Spleen (tissue), 11 donors: ENCODE results near the gene FLT1. TPM values are rescaled to one million over a fixed set of nuclear protein-coding genes. Genes with fewer than 3 reads are reported as not detected.
A peak's percentile ranks its signal among the peaks of the same experiment; 100 is the strongest.

Source experiments
- DNase-seq: peaks from one replicate; pipeline ENCODE4 v3.0.0-alpha.2; 2020
- H3K27ac ChIP-seq, 8 donors: fragments of 200-600 bp; sonication (generic) in 7 of 8; 1 replicate in 4 of 8; 2 replicates in 4 of 8; pipeline versions ENCODE4 v1.5.0 to v1.8.0; 2016 to 2021; ENCODE audit warnings: inconsistent platforms in 4 of 8, mild to moderate bottlenecking in 4 of 8, moderate library complexity in 1 of 8
- H3K27me3 ChIP-seq, 7 donors: fragments of 200-600 bp; sonication (generic) in 6 of 7; replicated peaks in 1 of 7; 1 replicate in 4 of 7; 2 replicates in 3 of 7; pipeline versions ENCODE4 v1.5.0 to v1.8.0; 2016 to 2021; ENCODE audit warnings: inconsistent platforms in 3 of 7, mild to moderate bottlenecking in 1 of 7
- H3K36me3 ChIP-seq, 6 donors: fragments of 200-600 bp; sonication (generic) in 5 of 6; 1 replicate in 4 of 6; 2 replicates in 2 of 6; pipeline versions ENCODE4 v1.5.0 to v1.8.0; 2016 to 2021; ENCODE audit warnings: inconsistent platforms in 2 of 6
- H3K4me1 ChIP-seq, 6 donors: fragments of 200-600 bp; sonication (generic) in 5 of 6; 1 replicate in 3 of 6; 2 replicates in 3 of 6; pipeline versions ENCODE4 v1.5.0 to v1.8.0; 2016 to 2021; ENCODE audit warnings: inconsistent platforms in 3 of 6
- H3K4me3 ChIP-seq, 8 donors: fragments of 200-600 bp; sonication (generic) in 7 of 8; 1 replicate in 4 of 8; 2 replicates in 4 of 8; pipeline versions ENCODE4 v1.5.0 to v1.8.0; 2016 to 2021; ENCODE audit warnings: inconsistent platforms in 4 of 8, mild to moderate bottlenecking in 4 of 8, moderate library complexity in 2 of 8
- H3K9me3 ChIP-seq, 8 donors: fragments of 200-600 bp; sonication (generic) in 7 of 8; 1 replicate in 4 of 8; 2 replicates in 4 of 8; pipeline versions ENCODE4 v1.5.0 to v1.8.0; 2016 to 2021; ENCODE audit warnings: inconsistent platforms in 4 of 8
- CTCF ChIP-seq, 11 experiments: fragments of 200-600 bp in 7 of 11; fragments of 450-650 bp in 4 of 11; sonication (generic) in 4 of 11; IDR thresholded peaks in 8 of 11; conservative IDR thresholded peaks in 3 of 11; 1 replicate in 7 of 11; 2 replicates in 4 of 11; pipeline versions ENCODE4 v1.4.0 to v1.8.0; 2016 to 2021; ENCODE audit warnings: antibody characterized with exemption in 11 of 11, inconsistent platforms in 4 of 11, mild to moderate bottlenecking in 1 of 11
- POLR2A ChIP-seq, 3 donors: fragments of 450-650 bp; IDR thresholded peaks; one replicate each; pipeline ENCODE4 v1.5.1; 2017; ENCODE audit warnings: antibody characterized with exemption in 3 of 3, mild to moderate bottlenecking in 1 of 3
- POLR2AphosphoS5 ChIP-seq, 3 donors: sonication (generic); formaldehyde crosslinking; IDR thresholded peaks; one replicate each; pipeline ENCODE4 v1.5.1; 2017; ENCODE audit warnings: antibody characterized with exemption in 3 of 3
- WGBS, 5 donors: extraction: QIAGEN DNeasy Blood & Tissue Kit in 3 of 5; methylation state at CpG; one replicate each; pipeline versions ENCODE4 v1.1.5 to v1.1.7; 2013 to 2018; 5-methylcytosine and 5-hydroxymethylcytosine counted together
- intact Hi-C: fragments of 100-400 bp; cut with DNase I; formaldehyde crosslinking; loops from one replicate; pipeline ENCODE4 v1.15.0; 2023; ENCODE audit warnings: low total_unique reads
- polyA plus RNA-seq, 3 donors: library from polyadenylated mRNA; stranded (reverse); fragments of 200-250 nt; gene quantifications; one replicate each; pipeline ENCODE4 v1.2.1, GENCODE V29; 2013
- total RNA-seq, 7 donors: library from RNA; depleted of rRNA in 3 of 7; stranded (reverse); fragments of >200 nt in 3 of 7; fragmentation: NEBNext Ultra II Directional in 4 of 7; extraction: Animal tissue kit (Norgen Biotek cat#: 25700) in 4 of 7; gene quantifications; one replicate each; pipeline versions ENCODE4 v1.1.0 to v1.2.1, GENCODE V29; 2016 to 2021
- donor health status: healthy with polysubstance abuse.
- donor health status: DM: no; HTN: no; CAD: no; lungs with moderate emphysema.
- donor health status: DM: no; HTN: no; CAD: no.
- donor health status: Bipolar disorder and iron deficiency.
- donor health status: healthy.
- donor health status: DM: no; HTN: no; CAD: no.
- donor health status: DM: yes; HTN: yes; CAD: no.

Gene FLT1
- total and polyA plus RNA-seq, 10 donors: 1.2 to 70.6 (median 55.4) TPM

DNA sequence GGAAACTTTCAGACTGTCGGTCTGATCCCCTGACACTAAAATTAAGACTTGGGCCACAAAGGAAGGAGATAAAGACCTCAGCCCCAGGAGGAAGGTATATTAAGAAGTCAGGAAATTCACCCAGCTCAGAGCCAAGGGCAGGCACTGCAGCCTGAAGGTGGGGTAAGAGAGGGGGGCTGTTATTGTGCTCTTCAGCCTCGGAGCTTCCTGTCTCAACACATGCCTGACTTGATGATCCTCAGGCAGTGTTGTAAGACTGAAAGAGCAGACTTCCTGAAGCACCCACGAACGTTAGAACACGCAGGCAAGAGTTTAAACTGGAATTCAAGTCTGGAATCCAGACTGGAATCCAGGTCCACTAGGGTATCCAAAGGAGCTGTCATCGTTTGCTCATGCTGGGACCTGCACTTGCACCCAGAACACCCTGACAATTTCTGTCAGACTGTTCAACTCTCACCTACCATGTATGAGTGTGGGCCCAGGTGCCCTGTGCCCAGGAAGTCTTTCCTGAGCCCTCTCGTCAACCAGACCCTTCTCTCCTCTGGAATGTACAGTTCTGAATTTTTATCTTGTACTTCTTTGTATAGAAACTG is 10.7 kb upstream of the FLT1 start:
- intact Hi-C loops: no loop called here
- Histone ChIP-seq H3K9me3 (no peaks in the 10 kb centered on the region), H3K36me3 (no peaks in the 10 kb centered on the region), H3K4me1 (peaks cover 0 to 9% (median 0%) of the 10 kb centered on the region in 6 donors), H3K27me3 (peaks cover 0 to 8% (median 0%) of the 10 kb centered on the region in 7 donors), H3K27ac (no peak overlapping the region), H3K4me3 (no peak overlapping the region)
- TF ChIP-seq POLR2AphosphoS5 (IDR thresholded peaks at IDR 0.05): no peak
- 18 to 41% (median 27%) methylated on average over 7 of the region's 7 CpGs for WGBS, 5 donors
- peak; percentile 16 for DNase-seq

DNA sequence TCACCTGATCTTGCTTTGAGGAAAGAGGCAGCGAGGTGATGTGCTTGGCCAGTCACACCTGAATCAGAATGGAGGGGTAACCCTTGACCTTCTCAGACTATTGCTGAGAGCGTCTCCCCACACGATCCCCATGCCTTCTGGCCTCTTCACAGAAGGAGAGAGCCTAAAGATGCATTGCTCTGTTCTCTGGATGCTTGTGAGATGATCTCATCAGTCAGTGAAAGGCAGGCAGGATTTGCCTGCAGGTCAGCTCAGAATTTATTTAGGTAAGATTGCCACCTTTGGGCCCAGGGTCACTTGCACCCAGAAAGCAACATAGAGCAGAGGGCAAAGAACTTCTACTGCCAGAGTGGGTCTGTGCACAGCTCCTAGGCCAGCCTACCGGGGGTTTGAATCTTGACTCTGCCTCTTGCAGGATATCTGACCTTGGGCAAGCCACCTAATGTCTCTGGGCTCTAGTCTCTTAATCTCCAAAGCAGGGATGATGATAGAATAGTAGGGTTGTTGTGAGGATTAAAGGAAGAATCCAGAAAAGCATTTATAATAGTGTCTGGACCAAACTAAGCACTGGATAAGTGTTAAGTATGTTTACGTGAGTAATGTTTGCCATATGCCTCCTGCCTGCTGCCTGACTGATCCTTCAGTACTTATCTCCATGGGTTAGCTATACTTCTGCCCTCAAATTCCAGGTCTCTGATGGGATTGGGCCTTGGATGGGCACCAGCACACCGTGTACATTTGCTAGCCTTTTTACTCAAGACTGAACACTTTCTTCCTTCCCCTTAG is 8.4 kb upstream of the FLT1 start:
- H3K27ac ChIP-seq: no peak overlapping the region
- DNase-seq: peak; percentile 18
- H3K9me3 ChIP-seq: no peaks in the 10 kb centered on the region
- peaks cover 0 to 11% (median 0%) of the 10 kb centered on the region in 7 donors for H3K27me3 ChIP-seq
- no peak overlapping the region for H3K4me3 ChIP-seq
- H3K4me1 ChIP-seq: peaks cover 0 to 9% (median 0%) of the 10 kb centered on the region in 6 donors
- WGBS, 5 donors: 65 to 86% (median 84%) methylated on average over 6 of the region's 6 CpGs
- TF ChIP-seq CTCF (IDR thresholded peaks at IDR 0.05 in 8 of 11, conservative IDR thresholded peaks at IDR 0.05 in 3 of 11) (no peak), POLR2A (IDR thresholded peaks at IDR 0.05) (no peak), POLR2AphosphoS5 (IDR thresholded peaks at IDR 0.05) (no peak)
- H3K36me3 ChIP-seq: no peaks in the 10 kb centered on the region
- intact Hi-C loops: no loop called here

- intact Hi-C loops: no loop called here
- Histone ChIP-seq H3K27ac (peak overlapping the region in 5 of 8 donors; percentile 6 to 36 (median 24)), H3K9me3 (no peaks in the 10 kb centered on the region), H3K27me3 (peaks cover 0 to 27% (median under 1%) of the 10 kb centered on the region in 7 donors), H3K4me3 (no peak overlapping the region), H3K36me3 (no peaks in the 10 kb centered on the region), H3K4me1 (peaks cover 0 to 9% (median 0%) of the 10 kb centered on the region in 6 donors)
- whole genome bisulfite sequencing, 5 donors: 57 to 81% (median 73%) methylated on average over 6 of the region's 6 CpGs
- DNase-seq: peak; percentile 79
- TF ChIP-seq POLR2AphosphoS5 (IDR thresholded peaks at IDR 0.05): peak; percentile 63 to 83 (median 71)
- TF ChIP-seq POLR2A (IDR thresholded peaks at IDR 0.05): no peak
- no peak for TF ChIP-seq CTCF (IDR thresholded peaks at IDR 0.05 in 8 of 11, conservative IDR thresholded peaks at IDR 0.05 in 3 of 11)
Measured at GRCh38 chr13:28501547-28501946, 6.6 kb upstream of the FLT1 start.

DNA sequence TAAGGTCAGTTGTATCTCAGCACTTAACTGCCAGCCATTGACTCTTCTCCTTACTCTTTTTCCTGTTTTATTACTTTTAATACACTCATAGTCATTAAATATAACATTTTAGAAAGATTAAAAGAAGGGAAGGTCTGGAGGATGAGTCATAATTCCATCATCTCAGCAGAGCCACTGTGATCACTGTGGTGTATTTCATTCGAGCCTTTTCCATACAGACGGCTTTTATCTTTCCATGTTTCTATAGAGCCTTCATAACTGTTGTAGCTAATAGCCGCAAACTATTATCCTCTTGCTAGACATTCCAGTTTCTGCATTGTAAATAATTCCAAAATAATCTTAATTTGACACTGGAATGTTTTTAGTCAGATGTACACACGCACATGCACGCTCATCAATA is 4.7 kb upstream of the FLT1 start:
- Histone ChIP-seq H3K9me3 (no peaks in the 10 kb centered on the region), H3K27me3 (peaks cover 0 to 47% (median 19%) of the 10 kb centered on the region in 7 donors), H3K27ac (no peak overlapping the region), H3K4me1 (peaks cover 8 to 19% (median 17%) of the 10 kb centered on the region in 6 donors), H3K4me3 (no peak overlapping the region), H3K36me3 (no peaks in the 10 kb centered on the region)
- WGBS, 5 donors: 83 to 90% (median 88%) methylated on average over 5 of the region's 5 CpGs
- intact Hi-C loops: loop anchor here (10.0 kb wide), 1 partner anchor 135 kb away; no protein-coding TSS in a partner anchor
- no peak for TF ChIP-seq CTCF (IDR thresholded peaks at IDR 0.05 in 8 of 11, conservative IDR thresholded peaks at IDR 0.05 in 3 of 11)
- no peak for TF ChIP-seq POLR2A (IDR thresholded peaks at IDR 0.05)
- no peak for TF ChIP-seq POLR2AphosphoS5 (IDR thresholded peaks at IDR 0.05)
- no peak for DNase-seq
